GM21367 (cell line): Measurements from ENCODE around the gene UBL3.

ENCODE experiments used
- ATAC-seq: cut with Tn5 transposase; IDR thresholded peaks from one replicate; pipeline ENCODE4 v1.9.1; 2021; ENCODE audit not compliant: unreplicated experiment

The UBL3 gene

DNA sequence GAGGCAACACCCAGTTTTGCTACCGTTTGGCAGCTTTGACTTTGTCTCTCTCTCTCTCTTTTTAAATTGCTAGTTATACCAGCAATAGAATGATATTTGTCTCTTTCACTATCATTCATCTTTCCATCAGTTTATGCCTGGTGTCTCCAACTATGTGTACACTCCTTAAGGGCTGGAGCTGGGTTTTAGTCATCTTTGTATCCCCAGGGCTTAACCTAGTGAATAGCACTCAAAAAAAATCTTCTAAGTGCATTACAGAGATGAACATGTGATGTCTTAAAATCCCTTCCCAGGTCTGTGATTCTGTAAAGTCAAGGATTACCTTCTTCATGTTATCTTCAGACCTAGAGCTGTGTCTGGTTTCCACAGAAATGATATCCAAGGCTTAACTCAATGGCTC lies 7.8 kb upstream of the UBL3 start:
- ATAC-seq, result no peak

- ATAC-seq, result no peak
Measured at GRCh38 chr13:29857085-29857484, 6.7 kb upstream of the UBL3 start.

GRCh38 chr13:29856426-29856825 lies 6.0 kb upstream of the UBL3 start:
- no peak for ATAC-seq

DNA sequence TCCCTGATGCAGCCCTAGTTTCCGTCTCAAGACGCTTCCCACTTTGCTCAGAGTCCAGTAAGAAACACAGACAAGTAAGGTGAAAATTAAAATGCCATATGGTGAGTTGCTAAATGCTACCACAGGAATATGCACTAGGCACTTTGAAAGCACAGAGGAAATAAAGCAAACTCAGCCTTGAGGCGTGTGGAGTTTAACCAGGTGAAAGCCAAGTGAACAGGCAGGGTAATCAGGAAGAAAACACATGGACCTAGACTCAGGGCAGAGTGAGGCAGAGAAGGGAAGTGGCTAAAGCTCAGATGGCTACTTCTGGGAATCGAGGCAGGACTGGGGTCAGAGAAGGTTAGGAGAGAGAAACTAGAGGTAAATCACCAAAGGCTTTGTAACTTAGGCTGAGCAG lies 5.4 kb upstream of the UBL3 start:
- no peak for ATAC-seq

GRCh38 chr13:29855009-29855408 lies 4.6 kb upstream of the UBL3 start:
- ATAC-seq, result no peak

GRCh38 chr13:29853131-29853530 lies 2.7 kb upstream of the UBL3 start:
- no peak for ATAC-seq

GRCh38 chr13:29852472-29853054 lies 2.1 kb upstream of the UBL3 start:
- no peak for ATAC-seq

GRCh38 chr13:29849731-29850212 lies 645 bp downstream of the UBL3 start:
- ATAC-seq, result peak; percentile 3

- no peak for ATAC-seq
Measured at GRCh38 chr13:29849071-29849631, 1.3 kb downstream of the UBL3 start.

- ATAC-seq, result no peak
Measured at GRCh38 chr13:29847501-29847983, 2.9 kb downstream of the UBL3 start.

- no peak for ATAC-seq
Measured at GRCh38 chr13:29846475-29847256, 3.8 kb downstream of the UBL3 start.

- ATAC-seq, result no peak
Measured at GRCh38 chr13:29845440-29846056, 4.9 kb downstream of the UBL3 start.

- ATAC-seq, result no peak
Measured at GRCh38 chr13:29844441-29844840, 6.0 kb downstream of the UBL3 start.

GRCh38 chr13:29840585-29840984 lies 9.8 kb downstream of the UBL3 start:
- ATAC-seq, result no peak

- ATAC-seq, result no peak
Measured at GRCh38 chr13:29835280-29836061, 14.9 kb downstream of the UBL3 start.

DNA sequence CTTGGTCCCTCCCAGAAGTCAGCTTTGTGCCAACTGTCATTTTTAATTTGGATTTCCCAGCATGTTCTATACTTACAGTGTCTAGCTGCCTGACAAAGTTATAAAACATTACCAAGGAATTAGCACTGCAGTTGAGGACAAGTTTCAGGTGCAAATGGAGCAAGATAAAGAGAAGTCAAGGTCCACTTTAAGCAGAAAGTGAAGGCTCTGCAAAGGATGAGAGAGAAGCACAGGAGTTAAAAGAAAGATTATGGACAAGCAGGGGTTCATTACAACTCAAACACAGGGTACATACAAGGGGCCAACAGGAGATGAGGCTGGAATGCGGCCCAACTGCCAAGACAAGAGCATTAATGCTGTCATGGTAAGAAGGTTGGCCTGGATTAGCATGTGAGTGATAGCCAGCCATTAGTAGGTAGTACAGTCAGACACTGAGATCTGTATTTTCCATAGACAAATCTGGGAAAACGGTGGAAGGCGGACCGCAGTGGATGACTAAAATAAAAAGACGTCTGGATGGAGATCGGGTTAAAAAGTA lies 17.6 kb downstream of the UBL3 start:
- ATAC-seq, result no peak

DNA sequence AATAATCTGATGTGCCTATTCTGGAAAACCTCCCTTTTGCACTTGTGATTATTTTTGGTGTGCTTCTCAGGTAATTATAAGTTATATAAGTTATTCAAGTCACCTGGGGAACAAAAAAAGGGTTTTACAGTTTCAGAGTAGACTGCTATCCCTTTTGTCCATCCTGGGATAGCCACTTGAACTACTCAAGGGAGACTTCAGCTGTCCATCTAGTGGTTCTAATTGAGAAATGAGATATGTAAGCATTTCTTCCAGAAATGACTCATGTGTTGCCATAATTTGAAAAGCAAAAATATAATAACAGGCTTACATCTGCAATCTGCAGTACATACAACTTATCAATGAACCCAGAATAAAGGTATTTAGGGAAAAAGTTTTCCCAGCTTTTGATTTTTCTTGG lies 20.4 kb downstream of the UBL3 start:
- ATAC-seq, result no peak

DNA sequence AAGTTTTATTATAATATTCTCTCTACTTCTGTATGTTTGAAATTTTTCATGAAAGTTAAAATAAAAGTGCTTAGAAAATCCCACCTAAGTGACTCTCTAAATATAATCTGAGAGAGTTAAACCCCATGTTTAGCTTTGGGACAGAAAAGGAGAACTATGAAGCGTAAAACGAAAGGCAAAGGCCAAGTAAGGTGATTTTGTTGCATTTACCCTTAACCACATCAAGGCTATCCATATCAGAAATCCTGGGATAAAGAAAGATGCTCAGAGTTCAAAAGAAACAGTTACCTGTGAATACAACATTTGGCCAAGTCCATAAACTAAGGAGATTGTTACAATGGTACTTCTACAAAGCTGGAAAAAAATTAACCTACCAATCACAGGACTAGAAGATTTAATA lies 31.3 kb downstream of the UBL3 start:
- no peak for ATAC-seq

DNA sequence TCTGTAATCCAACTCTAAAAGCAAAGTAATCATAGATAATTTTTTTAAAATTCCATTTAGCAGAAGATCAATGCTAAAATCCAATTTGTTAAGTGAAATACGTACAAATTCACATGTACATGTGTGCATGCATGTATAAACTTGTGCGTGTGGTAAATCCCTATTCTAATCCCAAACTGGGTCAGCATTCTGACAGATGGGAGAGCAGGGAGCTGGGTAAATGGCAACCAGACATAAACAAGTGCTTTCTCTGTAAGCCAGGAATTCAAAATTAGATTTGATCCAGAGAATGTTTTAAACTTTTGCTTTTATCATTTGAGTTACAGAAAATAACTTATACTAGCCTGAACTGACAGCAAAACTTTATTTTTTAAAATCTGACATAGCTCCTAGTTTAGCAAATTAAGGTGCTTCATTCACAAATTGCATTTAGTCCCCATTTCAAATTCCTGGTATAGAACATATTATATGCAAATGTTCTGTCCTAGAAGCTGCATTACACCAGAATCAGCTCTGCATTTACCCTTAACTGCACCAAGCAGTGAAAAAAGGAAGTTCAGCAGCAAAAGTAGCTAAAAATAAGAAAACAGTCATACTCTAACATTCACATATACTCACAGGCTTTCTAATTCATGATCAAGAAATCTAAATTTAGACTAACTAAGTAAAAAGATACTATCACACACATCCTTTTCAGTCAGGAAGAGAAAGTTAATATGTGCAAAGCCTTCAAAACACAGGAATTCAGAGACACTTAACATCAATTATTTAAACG lies 32.6 kb downstream of the UBL3 start:
- peak; percentile 92 for ATAC-seq

- no peak for ATAC-seq
Measured at GRCh38 chr13:29816715-29817114, 33.7 kb downstream of the UBL3 start.
